HG02943 (cell line): Measurements from ENCODE around the gene TASP1.
"Not testable (repeated sequence)": the region's sequence is repeated elsewhere in the genome, so short reads cannot be mapped to it uniquely, and the experiment has no call there.

Experiments used
- ATAC-seq: cut with Tn5 transposase; IDR thresholded peaks from one replicate; pipeline ENCODE4 v1.9.1; 2021; ENCODE audit warnings: mild to moderate bottlenecking, low read depth, moderate library complexity; ENCODE audit not compliant: unreplicated experiment

The TASP1 gene

DNA sequence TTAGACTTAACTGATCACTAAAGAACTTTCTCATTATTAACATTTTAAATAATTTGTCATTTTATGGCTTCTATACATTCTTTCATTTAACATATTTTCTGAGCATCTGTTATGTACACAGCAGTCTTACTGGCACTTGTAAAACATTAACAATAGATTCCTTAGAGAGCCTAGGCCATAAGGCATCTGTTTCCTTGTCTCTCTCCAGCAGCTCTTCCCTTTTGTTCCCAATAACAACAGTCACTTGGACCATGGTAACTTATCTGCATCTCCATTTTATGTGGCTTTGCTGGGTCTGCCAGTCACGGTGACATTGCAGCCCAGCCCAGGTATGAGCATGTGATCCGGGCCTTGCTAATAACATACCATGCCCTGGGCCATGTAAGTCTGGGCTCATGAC, 11.7 kb upstream of the TASP1 start:
- ATAC-seq = no peak

DNA sequence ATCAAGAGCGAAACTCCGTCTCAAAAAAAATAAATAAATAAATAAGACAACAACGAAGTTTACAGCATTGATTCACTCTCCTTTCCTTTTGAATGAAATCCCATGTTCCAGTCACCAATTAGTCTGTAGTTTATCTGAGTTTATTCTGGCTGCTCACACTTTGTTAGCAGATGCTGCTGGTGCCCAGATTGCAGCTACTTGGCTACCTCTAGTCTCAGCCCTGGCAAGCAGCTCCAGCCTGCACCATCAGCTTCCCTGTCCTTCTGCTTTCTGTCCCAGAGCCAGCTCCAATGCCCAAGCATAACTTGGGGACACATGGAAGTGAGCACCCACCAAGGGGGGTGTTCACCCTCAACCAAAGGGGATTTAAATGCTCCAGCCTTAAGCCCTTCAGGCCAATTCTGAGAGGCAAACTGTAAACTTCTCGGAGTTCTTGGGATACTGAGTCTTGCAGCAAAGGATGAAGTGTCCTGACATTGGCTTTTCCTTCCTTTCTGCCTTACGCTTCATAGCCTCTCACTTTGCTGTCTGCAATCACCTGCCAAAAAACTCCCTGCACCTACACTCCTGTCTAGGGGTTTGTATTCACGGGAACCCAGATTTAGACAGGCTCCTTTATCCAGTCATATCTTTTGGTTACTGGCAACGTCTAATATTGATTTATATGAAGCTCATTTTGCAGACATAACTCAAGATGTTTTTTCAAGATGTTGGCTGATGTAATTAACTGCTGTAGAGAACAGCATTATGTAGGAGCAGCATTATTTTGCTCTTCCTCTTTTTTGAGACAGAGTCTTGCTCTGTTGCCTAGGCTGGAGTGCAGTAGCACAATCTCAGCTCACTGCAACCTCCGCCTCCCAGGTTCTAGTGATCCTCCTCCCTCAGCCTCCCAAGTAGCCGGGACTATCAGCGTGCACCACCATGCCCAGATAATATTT, 9.8 kb upstream of the TASP1 start:
- no peak for ATAC-seq

DNA sequence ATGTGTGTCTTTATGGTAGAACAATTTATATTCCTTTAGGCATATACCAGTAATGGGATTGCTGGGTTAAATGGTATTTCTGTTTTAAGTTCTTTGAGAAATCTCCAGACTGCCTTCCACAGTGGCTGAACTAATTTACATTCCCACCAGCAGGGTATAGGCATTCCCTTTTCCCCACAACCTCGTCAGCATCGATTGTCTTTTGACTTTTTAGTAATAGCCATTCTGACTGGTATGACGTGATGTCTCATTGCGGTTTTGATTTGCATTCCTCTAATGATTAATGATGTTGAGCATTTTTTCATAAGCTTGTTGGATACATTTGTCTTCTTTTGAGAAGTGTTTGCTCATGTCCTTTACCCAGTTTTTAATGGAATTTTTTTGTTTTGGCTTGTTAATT, 5.3 kb upstream of the TASP1 start:
- no peak for ATAC-seq

DNA sequence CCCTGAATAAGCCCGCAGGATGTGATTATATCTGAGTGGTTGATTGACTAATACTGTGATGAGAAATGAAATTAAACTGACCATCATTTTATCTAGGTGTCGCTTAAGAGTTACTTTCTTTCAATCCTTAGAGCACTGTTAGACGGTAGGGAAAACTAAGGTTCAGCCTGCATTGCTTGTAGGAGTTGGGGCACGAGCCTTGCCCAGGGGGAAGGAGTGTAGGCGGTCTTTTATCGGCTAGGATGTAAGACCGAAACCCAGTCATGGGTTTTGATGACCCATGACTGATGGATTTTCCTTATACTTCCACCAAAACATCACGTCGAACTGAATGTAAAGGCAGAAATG, 392 bp upstream of the TASP1 start:
- no peak for ATAC-seq

DNA sequence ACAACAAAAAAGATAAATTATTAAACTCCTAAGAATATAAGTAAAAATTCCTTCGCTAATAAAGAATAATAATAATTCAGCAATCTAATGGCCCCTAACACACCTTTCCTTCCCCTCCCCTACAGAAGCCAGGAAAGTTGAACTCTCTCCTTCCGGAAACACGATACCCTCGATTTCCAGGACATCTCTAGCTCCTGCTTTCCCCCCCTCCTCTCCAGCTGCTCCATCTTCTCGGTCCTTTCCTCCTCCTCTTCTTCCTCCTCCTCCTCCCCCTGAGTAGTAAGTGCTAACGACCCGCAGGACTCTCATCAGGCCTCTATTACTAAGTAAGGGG, 603 bp downstream of the TASP1 start:
- ATAC-seq = no peak

DNA sequence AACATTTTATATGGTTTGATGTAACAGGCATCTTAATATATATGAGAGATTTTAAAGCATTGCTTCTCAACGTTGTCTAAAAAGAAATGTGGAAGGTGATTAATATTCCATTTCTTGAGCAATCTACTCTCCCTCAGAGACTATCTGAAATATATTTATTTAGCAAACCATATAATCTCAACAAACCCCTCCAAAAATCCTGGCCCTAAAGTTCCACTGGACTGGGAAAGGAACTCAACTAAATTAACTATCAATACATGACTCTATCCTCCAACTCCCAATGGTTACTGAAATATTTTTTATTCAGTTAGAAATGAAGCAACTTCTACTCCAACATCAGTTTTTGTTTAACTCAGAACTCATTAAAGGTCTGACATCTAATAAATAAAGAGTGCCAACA, 6.3 kb downstream of the TASP1 start:
- ATAC-seq = no peak

DNA sequence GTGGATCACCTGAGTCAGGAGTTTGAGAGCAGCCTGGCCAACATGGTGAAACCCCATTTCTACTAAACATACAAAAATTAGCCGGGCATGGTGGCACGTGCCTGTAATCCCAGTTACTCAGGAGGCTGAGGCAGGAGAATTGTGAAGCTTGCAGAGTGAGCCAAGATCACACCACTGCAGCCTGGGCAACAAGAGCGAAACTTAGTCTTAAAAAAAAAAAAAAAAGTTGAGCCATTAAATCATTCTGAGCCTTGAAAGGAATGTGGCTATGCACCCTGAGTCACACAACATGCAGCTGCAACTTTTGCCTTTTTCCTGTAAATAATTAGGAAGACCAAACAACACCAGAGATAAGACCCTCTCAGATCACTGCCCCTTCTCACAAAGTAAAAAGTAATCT, 11.2 kb downstream of the TASP1 start:
- ATAC-seq = not testable (repeated sequence)

DNA sequence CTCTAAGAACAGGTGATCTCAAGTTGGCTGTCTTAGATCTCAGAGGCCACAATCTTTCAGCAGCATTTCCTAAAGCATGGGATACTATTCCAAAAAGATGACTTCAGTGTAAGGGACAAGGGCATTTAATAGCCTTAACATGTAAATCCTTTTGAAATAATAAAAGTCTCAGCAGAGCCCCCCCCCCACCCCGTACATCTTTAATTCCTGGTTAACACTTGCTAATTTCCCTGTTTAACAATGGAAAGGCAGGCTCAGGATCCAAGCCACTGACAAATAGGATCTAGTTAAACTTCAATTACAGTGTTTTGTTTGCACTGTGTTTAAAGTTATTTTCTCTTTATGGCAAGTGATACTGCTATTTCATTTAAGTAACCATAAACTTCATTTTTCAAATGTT, 12.0 kb downstream of the TASP1 start:
- no peak for ATAC-seq

DNA sequence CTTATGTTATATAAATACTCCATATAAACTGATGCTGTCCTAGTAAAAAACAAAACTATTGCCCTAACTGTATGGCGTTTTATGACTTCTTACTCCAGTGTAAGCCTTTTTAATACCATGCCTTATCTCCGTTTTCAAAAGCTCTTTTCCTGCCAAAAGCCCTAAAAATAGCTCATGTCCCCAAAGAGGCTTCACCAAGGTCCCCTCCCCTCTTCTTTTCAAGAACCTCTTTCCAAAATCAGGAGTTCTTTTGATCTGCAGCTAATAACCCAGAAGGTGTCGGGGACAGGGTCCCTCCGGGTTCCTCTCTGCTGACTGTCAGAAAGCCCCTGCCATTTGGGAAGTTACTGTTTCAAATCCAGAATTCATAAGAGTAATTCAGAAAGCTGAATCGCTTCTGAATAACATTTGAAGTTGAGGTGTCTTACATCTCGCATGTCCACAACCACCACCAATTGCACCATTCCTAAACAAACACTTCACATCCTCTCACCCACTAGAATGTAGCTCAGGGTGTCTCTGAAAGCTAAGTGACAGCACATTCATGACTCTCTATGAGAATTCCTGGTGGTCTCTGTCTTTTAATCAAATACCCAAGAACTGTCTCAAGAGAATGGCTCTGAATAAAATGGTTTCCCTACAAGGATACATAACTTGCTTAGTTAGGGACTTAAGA, 13.3 kb downstream of the TASP1 start:
- ATAC-seq = no peak

DNA sequence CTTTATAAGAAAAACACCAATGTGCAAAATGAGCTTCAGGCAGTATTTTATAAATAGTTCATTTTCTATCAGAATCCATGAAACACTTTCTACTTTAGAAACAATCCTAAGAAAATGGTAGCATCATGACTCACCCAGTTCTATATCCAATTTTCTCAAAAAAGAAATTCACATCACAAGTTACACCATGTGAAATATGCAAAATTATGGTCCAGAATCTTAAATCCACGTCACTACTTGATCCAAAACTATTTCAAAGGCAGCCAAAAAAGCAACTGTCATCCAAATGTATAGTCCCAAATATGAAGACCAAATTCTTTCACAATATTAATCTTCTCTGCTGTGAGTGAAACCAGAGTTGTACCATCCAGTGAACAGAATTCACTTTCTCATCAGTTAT, 19.3 kb downstream of the TASP1 start:
- not testable (repeated sequence) for ATAC-seq

DNA sequence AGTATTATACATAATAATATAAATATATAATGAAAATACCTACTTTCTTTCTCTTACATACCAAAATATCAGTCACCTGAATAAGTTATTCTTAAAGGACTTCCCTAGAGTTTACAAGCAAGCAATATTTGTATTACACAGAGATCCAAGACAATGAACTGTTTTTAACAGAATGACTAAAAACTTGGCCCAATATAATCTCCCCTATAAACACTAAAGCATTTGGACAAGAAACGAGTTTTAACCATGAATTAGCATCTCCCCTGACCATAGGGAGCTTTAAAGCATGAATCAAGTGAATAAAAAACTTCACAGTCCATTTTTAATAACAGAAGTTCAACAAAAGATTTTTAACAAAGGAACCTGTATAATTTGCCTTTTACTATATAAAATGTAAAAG, 20.3 kb downstream of the TASP1 start:
- ATAC-seq = not testable (repeated sequence)

DNA sequence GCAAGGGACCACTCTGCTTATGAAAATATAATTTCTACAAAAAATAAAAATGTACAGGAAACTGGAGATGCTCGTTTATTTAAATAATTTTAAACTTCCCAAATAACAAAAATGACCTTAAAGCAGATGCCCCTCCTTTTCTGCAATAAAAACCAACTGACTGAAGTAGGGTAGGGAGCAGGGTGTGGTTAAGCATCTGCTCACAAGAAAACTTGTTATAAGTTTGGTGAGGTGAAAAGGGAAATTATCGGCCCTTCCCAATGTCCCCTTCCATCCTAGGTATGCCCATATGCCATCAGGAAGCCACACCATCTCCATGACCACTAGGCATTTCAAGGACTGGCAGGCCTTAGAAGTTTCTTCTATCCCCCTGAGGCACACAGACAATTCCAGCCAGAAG, 21.1 kb downstream of the TASP1 start:
- not testable (repeated sequence) for ATAC-seq

DNA sequence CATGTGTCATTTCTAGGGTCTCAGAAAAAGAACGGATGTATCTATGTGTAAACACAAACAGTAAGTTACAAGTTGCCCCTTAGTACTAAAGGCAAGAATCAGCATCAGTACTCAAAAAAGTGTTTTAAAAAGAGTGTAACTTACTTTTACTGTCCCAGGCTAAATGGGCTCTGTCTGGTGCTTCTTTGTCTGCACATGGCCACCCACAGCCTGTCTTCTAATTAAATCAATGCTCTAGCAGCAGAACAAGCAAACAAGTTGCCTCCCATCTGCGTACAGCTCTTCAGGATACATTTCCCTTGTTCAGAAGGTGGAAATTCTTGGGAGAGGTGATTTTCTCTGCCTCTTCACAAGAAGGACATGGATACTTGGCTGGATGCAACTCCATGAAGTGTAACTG, 22.0 kb downstream of the TASP1 start:
- not testable (repeated sequence) for ATAC-seq

DNA sequence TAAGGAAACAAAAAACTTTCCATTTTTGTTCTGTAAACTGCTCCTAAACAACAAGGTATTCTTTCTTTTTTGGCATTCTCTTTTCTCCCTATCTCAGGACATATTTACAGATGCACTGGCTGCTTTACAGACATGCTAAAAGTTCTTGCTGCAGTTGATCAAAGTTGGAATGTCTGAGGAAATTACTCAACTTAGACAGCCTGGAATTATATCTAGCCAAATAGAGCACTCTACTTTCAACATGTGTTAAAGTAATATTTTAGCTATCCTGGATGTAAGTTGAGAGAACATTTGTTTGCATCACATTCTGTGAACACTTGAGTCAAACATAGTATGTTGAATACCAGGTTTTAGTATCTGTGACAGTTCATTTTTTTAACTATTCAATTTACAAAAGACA, 24.8 kb downstream of the TASP1 start:
- ATAC-seq = no peak

DNA sequence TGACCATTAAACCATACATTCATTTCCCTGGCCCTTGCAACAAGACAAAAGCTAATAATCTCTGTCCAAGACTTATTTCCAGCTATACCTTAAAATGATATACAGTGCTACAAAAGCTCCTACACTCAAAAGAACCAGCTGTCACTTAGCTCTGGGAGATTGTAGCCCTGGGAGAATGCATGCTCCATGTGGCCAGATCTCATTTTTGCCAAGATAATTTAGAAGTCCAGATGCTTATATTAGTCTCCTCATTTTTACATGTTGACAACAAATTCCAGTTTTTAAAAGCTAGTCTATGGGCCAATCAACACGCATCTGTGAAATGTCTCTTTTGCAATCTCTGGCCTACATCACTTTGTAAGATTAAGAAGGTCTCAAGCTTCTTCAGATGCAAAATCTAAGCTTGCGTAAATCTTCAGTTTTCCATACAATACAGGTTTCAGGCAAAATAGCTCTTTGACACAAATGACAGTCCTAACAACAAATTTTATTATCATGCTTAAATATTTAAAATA, 27.1 kb downstream of the TASP1 start:
- ATAC-seq = no peak

DNA sequence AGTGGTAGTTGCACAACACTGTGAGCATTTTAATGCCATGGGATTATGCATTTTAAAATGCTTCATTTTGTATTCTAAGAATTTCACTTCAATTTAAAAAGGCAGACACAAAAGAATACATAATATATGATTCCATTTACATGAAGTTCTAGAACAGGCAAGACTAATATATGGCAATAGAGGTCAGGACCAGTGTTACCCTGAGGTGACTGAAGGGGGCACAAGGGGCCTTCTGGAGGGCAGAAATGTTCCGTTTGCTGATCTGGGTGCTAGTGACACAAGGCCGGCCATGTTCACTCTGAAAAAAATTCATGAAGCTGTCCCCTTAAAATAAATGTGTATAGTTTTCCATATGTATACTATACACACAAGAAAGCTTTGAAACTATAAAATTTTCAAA, 28.5 kb downstream of the TASP1 start:
- no peak for ATAC-seq

DNA sequence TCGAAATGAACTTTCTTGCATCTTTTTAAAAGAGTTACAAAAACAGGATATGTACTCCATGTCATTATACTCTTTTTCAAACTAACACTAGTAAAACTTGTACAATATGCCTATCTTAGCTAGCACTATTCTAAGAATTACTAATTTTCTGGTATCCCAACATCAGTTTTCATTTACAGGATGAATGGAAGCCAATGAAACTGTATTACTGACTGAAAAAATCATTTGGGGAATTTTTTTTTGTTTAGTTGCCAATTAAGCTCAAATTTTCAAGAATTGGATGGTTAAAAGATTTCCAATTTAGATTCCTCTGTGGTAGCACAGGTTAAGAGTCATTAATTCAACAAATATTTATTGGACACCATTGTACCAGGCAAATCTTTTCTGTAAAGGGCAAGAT, 30.7 kb downstream of the TASP1 start:
- no peak for ATAC-seq

DNA sequence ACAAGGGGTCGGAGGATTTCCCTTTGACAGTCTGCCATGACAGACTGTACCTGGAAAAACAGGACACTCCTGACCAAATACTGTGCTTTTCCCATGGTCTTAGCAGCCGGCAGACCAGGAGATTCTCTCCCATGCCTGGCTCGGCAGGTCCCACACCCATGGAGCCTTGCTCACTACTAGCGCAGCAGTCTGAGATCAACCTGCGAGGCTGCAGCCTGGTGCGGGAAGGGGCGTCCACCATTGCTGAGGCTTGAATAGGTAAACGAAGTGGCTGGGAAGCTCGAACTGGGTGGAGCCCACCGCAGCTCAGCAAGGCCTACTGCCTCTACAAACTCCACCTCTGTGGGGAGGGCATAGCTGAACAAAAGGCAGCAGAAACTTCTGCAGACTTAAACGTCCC, 45.3 kb downstream of the TASP1 start:
- not testable (repeated sequence) for ATAC-seq

DNA sequence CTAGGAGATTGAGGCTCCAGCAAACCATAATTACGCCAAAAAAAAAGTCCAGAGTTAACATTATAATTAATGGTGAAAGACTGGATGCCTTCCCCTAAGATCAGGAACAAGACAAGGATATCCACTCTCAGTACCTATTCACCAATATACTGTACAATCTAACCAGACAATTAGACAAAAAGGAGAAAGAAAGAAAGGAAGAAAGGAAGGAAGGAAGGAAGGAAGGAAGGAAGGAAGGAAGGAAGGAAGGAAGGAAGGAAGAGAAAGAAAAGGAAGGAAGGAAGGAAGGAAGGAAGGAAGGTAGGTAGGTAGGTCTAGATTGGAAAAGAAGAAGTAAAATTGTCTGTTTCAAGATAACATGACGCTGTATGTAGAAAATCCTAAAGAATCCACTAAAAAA, 50.7 kb downstream of the TASP1 start:
- no peak for ATAC-seq

DNA sequence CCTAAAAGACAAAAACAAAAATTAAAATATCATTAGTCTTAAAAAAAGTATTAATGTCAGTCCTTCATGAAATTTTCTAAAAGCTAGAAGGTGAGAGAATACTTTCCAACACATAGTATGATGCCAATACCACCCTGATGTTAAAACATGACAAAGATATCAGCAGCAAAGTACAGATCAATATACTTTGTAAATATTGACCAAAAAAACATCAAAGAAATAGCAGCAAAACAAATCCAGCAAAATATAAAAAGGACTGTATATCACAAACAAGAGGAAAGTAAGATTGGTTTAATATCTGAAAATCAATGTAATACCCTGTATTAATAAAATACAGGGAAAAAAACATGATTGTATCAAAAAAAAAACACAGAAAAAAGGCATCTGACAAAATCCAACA, 51.4 kb downstream of the TASP1 start:
- ATAC-seq = no peak

DNA sequence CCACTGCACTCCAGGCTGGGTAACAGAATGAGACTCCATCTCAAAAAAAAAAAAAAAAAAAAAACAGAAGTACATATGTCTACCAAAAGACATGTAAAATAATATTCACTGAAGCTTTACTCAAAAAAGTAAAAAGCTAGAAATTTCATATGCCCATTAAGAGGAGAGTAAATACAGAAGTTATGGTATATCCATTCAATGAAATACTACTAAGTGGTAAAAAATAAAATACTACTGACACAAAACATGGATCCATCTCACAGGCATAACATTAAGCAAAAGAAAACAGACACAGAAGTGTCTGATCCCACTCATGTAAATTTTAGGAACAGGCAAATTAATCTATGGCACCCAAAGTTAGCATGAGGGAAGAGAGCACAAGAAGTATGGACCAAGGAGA, 52.6 kb downstream of the TASP1 start:
- ATAC-seq = no peak

DNA sequence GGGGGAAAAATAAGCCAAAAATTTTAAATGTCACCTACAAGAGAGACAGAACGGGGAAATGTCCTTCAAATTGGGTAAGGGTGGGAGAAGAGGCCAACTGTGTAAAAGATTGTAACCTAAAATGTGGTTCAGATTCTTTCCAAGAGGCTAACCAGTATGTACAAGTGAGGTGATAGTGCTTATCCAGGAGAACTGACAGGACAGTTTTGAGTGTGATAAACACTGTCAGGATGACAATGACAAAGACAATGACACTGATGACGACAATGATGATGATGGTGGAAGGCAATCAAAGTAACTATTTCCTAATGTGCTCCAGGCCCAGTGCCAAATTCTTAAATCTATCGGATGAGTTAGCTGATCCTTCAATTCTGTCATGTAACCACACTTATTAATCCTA, 57.3 kb downstream of the TASP1 start:
- ATAC-seq = no peak
